Hepatocyte (in vitro differentiated cells): ENCODE results near the gene LASP1. TPM values are rescaled to one million over a fixed set of nuclear protein-coding genes. Genes with fewer than 3 reads are reported as not detected.
A peak's percentile ranks its signal among the peaks of the same experiment; 100 is the strongest.

Experiments
- DNase-seq: peaks from one replicate; pipeline ENCODE4 v3.0.0-alpha.2; 2016; ENCODE audit warnings: low spot score
- H2AFZ ChIP-seq: fragments of 200-600 bp; sonication (generic); 2 replicates; pipeline ENCODE4 v1.6.0; 2016; ENCODE audit warnings: antibody characterized with exemption, mild to moderate bottlenecking
- H3K27ac ChIP-seq: fragments of 200-600 bp; sonication (generic); 2 replicates; pipeline ENCODE4 v1.5.1; 2016; ENCODE audit warnings: mild to moderate bottlenecking
- H3K27me3 ChIP-seq: fragments of 200-600 bp; sonication (generic); 2 replicates; pipeline ENCODE4 v1.6.1; 2016
- H3K36me3 ChIP-seq: fragments of 200-600 bp; sonication (generic); replicated peaks from 2 replicates; pipeline ENCODE4 v1.5.1; 2016; ENCODE audit warnings: low read depth; ENCODE audit not compliant: insufficient read depth
- H3K4me1 ChIP-seq: fragments of 200-600 bp; sonication (generic); 2 replicates; pipeline ENCODE4 v1.5.1; 2016; ENCODE audit warnings: mild to moderate bottlenecking, moderate library complexity; ENCODE audit not compliant: insufficient read depth
- H3K4me2 ChIP-seq: fragments of 200-600 bp; sonication (generic); 2 replicates; pipeline ENCODE4 v1.6.0; 2016
- H3K4me3 ChIP-seq: fragments of 200-600 bp; sonication (generic); 2 replicates; pipeline ENCODE4 v1.5.1; 2016; ENCODE audit warnings: mild to moderate bottlenecking
- H3K79me2 ChIP-seq: fragments of 200-600 bp; sonication (generic); 2 replicates; pipeline ENCODE4 v1.6.0; 2017; ENCODE audit warnings: mild to moderate bottlenecking
- H3K9me2 ChIP-seq: fragments of 200-600 bp; sonication (generic); replicated peaks from 2 replicates; pipeline ENCODE4 v1.6.0; 2017; ENCODE audit warnings: mild to moderate bottlenecking; ENCODE audit not compliant: insufficient read depth
- H3K9me3 ChIP-seq: fragments of 200-600 bp; sonication (generic); 2 replicates; pipeline ENCODE4 v1.5.1; 2016; ENCODE audit warnings: low read depth, mild to moderate bottlenecking
- H4K20me1 ChIP-seq: fragments of 200-600 bp; sonication (generic); 2 replicates; pipeline ENCODE4 v1.6.0; 2016; ENCODE audit warnings: mild to moderate bottlenecking; ENCODE audit not compliant: insufficient read depth, poor library complexity, severe bottlenecking
- CTCF ChIP-seq: fragments of 200-600 bp; sonication (generic); IDR thresholded peaks from 2 replicates; pipeline ENCODE4 v1.5.1; 2016; ENCODE audit warnings: antibody characterized with exemption, mild to moderate bottlenecking; ENCODE audit not compliant: poor library complexity
- EZH2 ChIP-seq: fragments of 200-600 bp; sonication (generic); IDR thresholded peaks from 2 replicates; pipeline ENCODE4 v1.6.1; 2016; ENCODE audit warnings: antibody characterized with exemption, mild to moderate bottlenecking, borderline replicate concordance
- EZH2phosphoT487 ChIP-seq: fragments of 200-600 bp; sonication (generic); IDR thresholded peaks from one replicate; pipeline ENCODE4 v1.6.1; 2018; ENCODE audit warnings: antibody characterized with exemption, mild to moderate bottlenecking, low read depth, moderate library complexity; ENCODE audit not compliant: unreplicated experiment, severe bottlenecking
- WGBS: methylation state at CpG from one replicate; pipeline ENCODE4 v1.1.6; 2016; ENCODE audit warnings: low lambda C conversion rate; ENCODE audit errors: missing lambda C conversion rate; 5-methylcytosine and 5-hydroxymethylcytosine counted together
- polyA plus RNA-seq: library from polyadenylated mRNA; unstranded; fragments of >200 nt; fragmentation: Nextera tagmentation; extraction: Ambion mirVana; gene quantifications from 2 replicates; pipeline ENCODE4 v1.2.1, GENCODE V29; 2016
- total RNA-seq: library from RNA; depleted of rRNA; stranded (reverse); fragments of >200 nt; gene quantifications from 2 replicates; pipeline ENCODE4 v1.2.3, GENCODE V29; 2014

LASP1 gene
- total and polyA plus RNA-seq, 2 experiments from 2014 or later = 141 to 238 TPM

- H3K79me2 ChIP-seq = peaks cover 97% of the 10 kb centered on the region
- peak overlapping the region; percentile 54 for H3K4me2 ChIP-seq
- DNase-seq = no peak
- H3K9me2 ChIP-seq = no peaks in the 10 kb centered on the region
- H3K4me1 ChIP-seq = peaks cover 87% of the 10 kb centered on the region
- 96% methylated on average over 2 of the region's 2 CpGs for WGBS
- H3K9me3 ChIP-seq = no peaks in the 10 kb centered on the region
- no peaks in the 10 kb centered on the region for H3K36me3 ChIP-seq
- no peak overlapping the region for H2AFZ ChIP-seq
- H3K27me3 ChIP-seq = no peaks in the 10 kb centered on the region
- no peak overlapping the region for H3K4me3 ChIP-seq
- TF ChIP-seq EZH2phosphoT487 (no peak), EZH2 (no peak), CTCF (no peak)
- H4K20me1 ChIP-seq = peaks cover 95% of the 10 kb centered on the region
- peak overlapping the region; percentile 65 for H3K27ac ChIP-seq
These were observed 13.0 kb downstream of the LASP1 start for GRCh38 chr17:38882870-38883269.

- Histone ChIP-seq H3K79me2 (peaks cover 97% of the 10 kb centered on the region), H3K27ac (peak overlapping the region; percentile 84), H4K20me1 (peaks cover 98% of the 10 kb centered on the region), H3K27me3 (no peaks in the 10 kb centered on the region), H3K4me2 (peak overlapping the region; percentile 65), H3K9me2 (no peaks in the 10 kb centered on the region), H3K4me1 (peaks cover 79% of the 10 kb centered on the region), H3K36me3 (no peaks in the 10 kb centered on the region), H2AFZ (no peak overlapping the region), H3K4me3 (no peak overlapping the region), H3K9me3 (no peaks in the 10 kb centered on the region)
- peak; percentile 7 for DNase-seq
- 81% methylated on average over 17 of the region's 19 CpGs for WGBS
- TF ChIP-seq CTCF = no peak
- no peak for TF ChIP-seq EZH2phosphoT487
- no peak for TF ChIP-seq EZH2
These were observed 14.0 kb downstream of the LASP1 start for GRCh38 chr17:38883592-38884526.

GRCh38 chr17:38885044-38885727 lies 15.3 kb downstream of the LASP1 start:
- Histone ChIP-seq H3K9me2 (no peaks in the 10 kb centered on the region), H3K4me1 (peaks cover 66% of the 10 kb centered on the region), H4K20me1 (peaks cover 98% of the 10 kb centered on the region), H2AFZ (no peak overlapping the region), H3K36me3 (no peaks in the 10 kb centered on the region), H3K27me3 (no peaks in the 10 kb centered on the region), H3K9me3 (no peaks in the 10 kb centered on the region), H3K4me2 (peak overlapping the region; percentile 65), H3K27ac (peak overlapping the region; percentile 84), H3K79me2 (peaks cover 98% of the 10 kb centered on the region), H3K4me3 (no peak overlapping the region)
- 72% methylated on average over 9 of the region's 9 CpGs for WGBS
- peak; percentile 73 for DNase-seq
- TF ChIP-seq CTCF (no peak), EZH2 (no peak), EZH2phosphoT487 (no peak)
